Activated naive CD8-positive, alpha-beta T cell treated with anti-CD3 and anti-CD28 coated beads, Interleukin-2, amount 50 U/mL, for 24 hours (primary cell): Measurements from ENCODE around the gene RNLS.

ENCODE experiments used
- ATAC-seq: fragments of 150-1000 bp; cut with Tn5 transposase; one replicate; pipeline ENCODE4 v1.10.0; 2021
- DNase-seq: peaks from one replicate; pipeline ENCODE4 v3.0.0; 2021
- H3K27ac Mint-ChIP-seq: one replicate; pipeline ENCODE4 v1.8.0; 2021; ENCODE audit warnings: mild to moderate bottlenecking, mixed read lengths
- H3K27me3 Mint-ChIP-seq: one replicate; pipeline ENCODE4 v1.8.0; 2021; ENCODE audit warnings: mixed read lengths
- H3K36me3 Mint-ChIP-seq: one replicate; pipeline ENCODE4 v1.8.0; 2021; ENCODE audit warnings: low read depth, mixed read lengths
- H3K4me1 Mint-ChIP-seq: one replicate; pipeline ENCODE4 v1.8.0; 2021; ENCODE audit warnings: mixed read lengths
- H3K4me3 Mint-ChIP-seq: one replicate; pipeline ENCODE4 v1.8.0; 2021; ENCODE audit warnings: mild to moderate bottlenecking, moderate library complexity, mixed read lengths
- H3K9me3 Mint-ChIP-seq: one replicate; pipeline ENCODE4 v1.8.0; 2021; ENCODE audit warnings: mixed read lengths

RNLS gene

DNA sequence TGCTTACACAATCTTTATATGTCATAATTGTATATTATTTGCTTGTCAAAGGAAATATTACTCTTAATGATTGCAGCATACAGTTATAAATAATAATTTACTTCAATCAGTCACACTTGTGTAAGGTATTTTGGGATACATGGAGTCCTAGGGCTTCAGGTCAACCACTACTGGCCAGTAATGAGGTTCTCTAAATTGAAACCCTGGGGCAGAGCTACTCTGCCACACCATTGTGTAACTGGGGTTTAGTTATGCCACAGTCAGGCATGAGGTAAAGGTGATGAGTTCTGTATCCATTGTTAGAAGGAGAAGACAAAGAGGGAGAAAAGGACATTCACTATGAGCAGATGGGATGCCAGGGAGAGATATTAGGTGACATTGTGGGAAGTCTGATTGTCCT lies 117.4 kb downstream of the RNLS start:
- Mint-ChIP-seq H3K27ac (no peak overlapping the region), H3K4me1 (no peaks in the 10 kb centered on the region)

DNA sequence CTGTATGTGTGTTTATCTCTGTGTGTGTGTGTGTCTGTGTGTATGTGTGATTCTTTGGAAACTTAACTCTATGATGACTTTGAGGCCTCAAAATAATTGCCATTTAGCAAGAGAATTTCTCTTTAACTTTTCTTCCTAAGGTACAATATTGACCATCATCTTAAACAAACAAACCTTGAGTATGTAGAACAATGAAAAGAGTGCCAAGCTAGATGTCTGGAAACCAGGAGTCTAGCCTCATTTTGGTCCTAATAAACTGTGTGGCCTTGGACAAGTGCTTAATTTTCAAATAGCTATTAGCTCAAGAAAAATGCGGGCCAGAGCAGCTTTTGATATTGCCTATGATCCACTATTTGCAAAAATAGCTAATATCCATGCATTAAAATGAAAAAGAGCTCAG lies 119.3 kb downstream of the RNLS start:
- DNase-seq (no peak), ATAC-seq (no peak)
- Mint-ChIP-seq H3K36me3 (no peaks in the 10 kb centered on the region), H3K4me3 (no peak overlapping the region), H3K9me3 (no peaks in the 10 kb centered on the region), H3K4me1 (no peaks in the 10 kb centered on the region), H3K27me3 (no peaks in the 10 kb centered on the region), H3K27ac (no peak overlapping the region)

More for the DNA sequence above, 117.4 kb downstream of the RNLS start:
- Mint-ChIP-seq H3K9me3 (no peaks in the 10 kb centered on the region), H3K27me3 (no peaks in the 10 kb centered on the region), H3K4me3 (no peak overlapping the region), H3K36me3 (no peaks in the 10 kb centered on the region)
- no peak for DNase-seq
- ATAC-seq = no peak

DNA sequence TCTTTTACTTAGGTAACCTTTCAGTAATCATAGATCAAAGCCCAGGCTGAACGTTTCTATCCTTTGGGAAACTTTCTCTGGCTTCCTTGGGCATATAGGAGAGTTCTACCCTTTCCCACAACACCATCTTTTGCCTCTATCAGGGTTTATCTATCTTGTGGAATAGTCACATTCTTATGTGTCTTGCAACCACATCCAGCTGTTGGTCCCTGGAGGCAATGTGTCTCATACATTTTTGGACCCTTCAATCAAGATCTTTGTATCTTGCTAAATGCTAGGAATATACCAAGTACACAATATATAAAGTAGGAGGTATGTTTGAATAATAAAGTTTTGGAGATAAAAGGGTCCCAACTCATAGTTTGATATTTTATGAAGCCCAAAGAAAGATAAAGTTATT lies 121.7 kb downstream of the RNLS start:
- ATAC-seq (no peak), DNase-seq (no peak)
- Mint-ChIP-seq H3K27me3 (no peaks in the 10 kb centered on the region), H3K9me3 (no peaks in the 10 kb centered on the region), H3K36me3 (no peaks in the 10 kb centered on the region), H3K4me1 (no peaks in the 10 kb centered on the region), H3K4me3 (no peak overlapping the region), H3K27ac (no peak overlapping the region)

DNA sequence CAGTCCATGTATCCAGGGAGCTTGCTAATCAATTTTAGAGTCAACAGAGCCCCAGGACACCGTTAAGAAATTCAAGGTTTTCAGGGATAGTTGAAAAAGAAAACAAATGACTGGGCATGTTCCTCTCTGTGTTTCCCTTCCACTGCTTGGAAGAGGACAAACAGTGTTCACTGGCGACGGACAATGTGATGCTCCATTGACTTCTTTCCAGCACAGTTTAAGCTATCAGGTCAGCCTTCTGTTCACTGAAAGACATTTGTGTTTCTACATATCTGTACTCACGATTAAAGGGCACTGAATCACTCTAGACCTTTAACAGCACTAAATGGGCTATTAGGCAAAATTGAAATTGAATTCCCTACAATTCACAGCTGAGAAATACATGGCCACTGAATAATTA lies 123.6 kb downstream of the RNLS start:
- no peak overlapping the region for H3K4me3 Mint-ChIP-seq
- no peaks in the 10 kb centered on the region for H3K27me3 Mint-ChIP-seq
- H3K27ac Mint-ChIP-seq = no peak overlapping the region
- DNase-seq (no peak), ATAC-seq (no peak)
- H3K9me3 Mint-ChIP-seq = no peaks in the 10 kb centered on the region
- no peaks in the 10 kb centered on the region for H3K36me3 Mint-ChIP-seq
- H3K4me1 Mint-ChIP-seq = no peaks in the 10 kb centered on the region

DNA sequence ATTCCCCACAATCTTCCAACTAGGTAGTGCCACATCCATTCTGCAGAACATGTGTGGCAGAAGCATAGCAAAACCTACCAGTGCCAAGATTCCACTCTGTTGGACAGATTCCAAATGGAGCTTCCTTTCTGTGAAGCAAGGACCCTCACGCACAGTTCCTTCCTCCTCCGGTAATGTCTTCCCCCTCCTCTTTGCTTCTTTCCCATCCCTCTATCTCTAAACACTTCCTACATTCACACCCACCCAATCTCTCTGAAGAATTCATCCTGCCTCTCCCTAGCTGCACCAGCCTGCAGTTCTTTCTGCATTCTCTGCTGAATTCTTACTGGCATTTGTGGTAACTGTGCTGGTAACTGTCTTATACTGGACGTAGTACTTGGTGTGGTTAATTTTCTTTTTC lies 124.9 kb downstream of the RNLS start:
- DNase-seq (no peak), ATAC-seq (no peak)
- H3K36me3 Mint-ChIP-seq = no peaks in the 10 kb centered on the region
- H3K4me3 Mint-ChIP-seq = no peak overlapping the region
- H3K4me1 Mint-ChIP-seq = no peaks in the 10 kb centered on the region
- H3K27me3 Mint-ChIP-seq = no peaks in the 10 kb centered on the region
- no peaks in the 10 kb centered on the region for H3K9me3 Mint-ChIP-seq
- H3K27ac Mint-ChIP-seq = no peak overlapping the region

DNA sequence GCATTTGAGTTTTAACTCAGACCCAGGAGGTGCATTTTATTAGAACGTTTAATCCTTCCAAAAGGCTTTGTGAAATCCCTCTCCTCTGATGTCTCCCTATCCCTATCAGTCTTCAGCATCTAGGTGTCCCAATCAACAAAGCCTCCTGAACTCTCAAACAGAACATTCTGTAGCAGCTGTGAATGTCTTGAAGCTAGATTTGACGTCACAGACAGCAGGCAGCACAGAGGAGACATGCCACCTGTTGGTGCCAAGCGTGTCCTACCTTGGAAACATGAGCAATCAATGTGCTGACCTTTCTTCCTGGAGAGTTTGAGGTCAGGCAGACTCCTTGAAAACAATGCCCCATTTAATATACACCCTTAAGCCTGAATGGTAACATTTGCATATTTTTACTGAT lies 125.5 kb downstream of the RNLS start:
- ATAC-seq (no peak), DNase-seq (no peak)
- Mint-ChIP-seq H3K36me3 (no peaks in the 10 kb centered on the region), H3K9me3 (no peaks in the 10 kb centered on the region), H3K4me1 (no peaks in the 10 kb centered on the region), H3K27ac (no peak overlapping the region), H3K4me3 (no peak overlapping the region), H3K27me3 (no peaks in the 10 kb centered on the region)

DNA sequence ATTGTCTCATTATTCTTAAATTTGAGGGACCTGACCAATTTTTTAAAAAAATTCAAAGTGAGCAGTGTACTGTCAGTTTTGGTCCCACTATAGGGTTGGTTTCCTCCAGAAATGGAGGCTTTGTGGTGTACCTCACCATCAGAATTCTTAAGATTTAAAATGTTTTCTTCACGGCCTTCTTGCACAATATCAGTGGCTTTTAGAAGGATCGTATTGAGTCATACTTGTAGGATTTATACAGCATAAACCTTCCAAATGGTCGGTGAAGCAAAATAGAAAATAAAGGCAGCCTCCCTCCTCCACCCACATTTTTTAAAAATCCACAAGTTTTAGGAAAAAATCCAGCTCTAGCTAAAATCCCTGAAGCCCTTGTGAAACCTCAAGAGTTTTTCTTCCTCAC lies 126.4 kb downstream of the RNLS start:
- Mint-ChIP-seq H3K36me3 (no peaks in the 10 kb centered on the region), H3K4me1 (no peaks in the 10 kb centered on the region), H3K4me3 (no peak overlapping the region), H3K27me3 (no peaks in the 10 kb centered on the region), H3K9me3 (no peaks in the 10 kb centered on the region), H3K27ac (no peak overlapping the region)
- ATAC-seq (no peak), DNase-seq (no peak)

DNA sequence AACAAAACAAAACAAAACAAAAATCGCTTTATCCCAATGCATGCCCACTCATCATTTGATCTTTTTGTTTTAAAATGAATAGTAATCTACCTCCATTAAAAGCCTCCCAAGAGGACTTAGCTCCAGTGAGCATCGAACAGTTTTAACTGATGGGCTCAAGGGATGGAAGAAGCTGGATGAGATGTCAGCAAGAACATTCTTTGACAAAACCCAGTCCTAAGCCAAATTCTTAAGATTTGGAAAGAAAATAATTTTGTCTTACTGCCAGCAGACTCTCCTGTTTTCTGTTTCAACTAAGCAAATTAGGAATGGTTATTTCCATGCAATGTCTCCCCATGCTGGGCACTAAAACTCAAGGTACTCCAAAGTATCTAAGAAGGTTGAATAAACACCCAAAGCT lies 127.3 kb downstream of the RNLS start:
- ATAC-seq = no peak

DNA sequence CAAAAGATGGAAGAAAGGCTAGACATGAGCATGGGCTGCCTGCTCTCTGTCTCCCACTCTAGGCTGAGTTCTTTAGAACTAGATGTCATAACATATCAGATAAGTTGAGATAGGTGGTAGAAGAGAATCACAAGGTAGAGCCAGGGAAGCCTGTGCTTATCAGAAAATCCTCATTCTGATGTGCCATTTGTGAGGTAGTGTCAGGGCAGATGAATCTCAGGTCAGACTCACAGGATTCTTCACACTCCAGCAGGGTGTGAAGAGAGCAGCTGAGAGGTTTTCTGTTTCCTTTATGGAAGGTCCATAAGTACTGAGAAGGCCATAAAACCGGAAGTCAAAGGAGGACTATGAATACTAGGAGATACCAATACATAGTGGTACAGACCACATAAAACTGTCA lies 132.9 kb downstream of the RNLS start:
- no peak overlapping the region for H3K4me3 Mint-ChIP-seq
- no peaks in the 10 kb centered on the region for H3K36me3 Mint-ChIP-seq
- DNase-seq (no peak), ATAC-seq (no peak)
- no peak overlapping the region for H3K27ac Mint-ChIP-seq
- no peaks in the 10 kb centered on the region for H3K4me1 Mint-ChIP-seq
- no peaks in the 10 kb centered on the region for H3K27me3 Mint-ChIP-seq
- no peaks in the 10 kb centered on the region for H3K9me3 Mint-ChIP-seq

More for the DNA sequence above, 127.3 kb downstream of the RNLS start:
- Mint-ChIP-seq H3K4me3 (no peak overlapping the region), H3K36me3 (no peaks in the 10 kb centered on the region), H3K4me1 (no peaks in the 10 kb centered on the region), H3K27me3 (no peaks in the 10 kb centered on the region), H3K9me3 (no peaks in the 10 kb centered on the region), H3K27ac (no peak overlapping the region)
- DNase-seq = no peak

DNA sequence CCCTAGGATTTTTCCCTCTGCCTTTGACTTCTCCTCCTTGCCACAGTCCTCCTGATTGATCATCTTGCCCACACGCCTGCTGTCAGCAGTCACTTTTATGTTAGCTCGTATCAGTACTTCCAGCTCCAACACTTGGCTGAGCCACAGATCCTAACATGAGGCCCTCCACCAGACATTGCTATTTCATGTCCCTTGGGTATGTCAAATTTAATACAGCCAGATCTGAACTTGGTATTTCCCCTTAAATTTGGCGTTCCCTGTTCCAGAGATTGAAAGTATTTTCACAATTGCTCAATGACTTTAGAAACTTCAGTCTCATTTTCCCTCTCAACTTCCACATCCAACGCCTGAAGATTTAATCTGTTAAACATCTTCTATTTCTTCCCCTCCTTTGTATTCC lies 140.4 kb downstream of the RNLS start:
- H3K9me3 Mint-ChIP-seq = no peaks in the 10 kb centered on the region
- DNase-seq = no peak
- H3K4me1 Mint-ChIP-seq = no peaks in the 10 kb centered on the region
- H3K36me3 Mint-ChIP-seq = peaks cover 4% of the 10 kb centered on the region
- peak overlapping the region; percentile 30 for H3K27ac Mint-ChIP-seq
- H3K27me3 Mint-ChIP-seq = no peaks in the 10 kb centered on the region
- no peak for ATAC-seq
- H3K4me3 Mint-ChIP-seq = no peak overlapping the region

DNA sequence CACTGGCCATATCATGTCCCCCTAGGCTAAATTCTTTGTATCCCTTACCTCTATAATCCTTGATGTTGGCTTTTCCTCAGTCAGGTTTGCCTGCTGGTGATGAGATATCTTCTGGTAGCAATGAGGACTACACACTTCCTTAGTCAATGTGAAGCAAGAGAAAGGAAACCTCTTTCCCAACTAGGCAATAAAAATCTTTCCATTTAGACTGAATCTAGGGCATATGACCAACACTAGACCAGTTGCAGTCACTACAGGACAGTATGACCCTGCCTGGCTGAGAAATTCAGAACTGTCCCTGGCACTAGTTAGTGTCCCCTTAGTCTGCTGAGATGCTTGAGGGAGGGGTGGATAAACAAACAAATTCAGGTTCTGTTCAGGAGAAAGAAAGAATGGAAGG lies 142.6 kb downstream of the RNLS start:
- no peak for ATAC-seq
- no peak for DNase-seq
- no peaks in the 10 kb centered on the region for H3K27me3 Mint-ChIP-seq
- peaks cover 4% of the 10 kb centered on the region for H3K36me3 Mint-ChIP-seq
- no peak overlapping the region for H3K27ac Mint-ChIP-seq
- no peaks in the 10 kb centered on the region for H3K9me3 Mint-ChIP-seq
- H3K4me1 Mint-ChIP-seq = no peaks in the 10 kb centered on the region
- no peak overlapping the region for H3K4me3 Mint-ChIP-seq

DNA sequence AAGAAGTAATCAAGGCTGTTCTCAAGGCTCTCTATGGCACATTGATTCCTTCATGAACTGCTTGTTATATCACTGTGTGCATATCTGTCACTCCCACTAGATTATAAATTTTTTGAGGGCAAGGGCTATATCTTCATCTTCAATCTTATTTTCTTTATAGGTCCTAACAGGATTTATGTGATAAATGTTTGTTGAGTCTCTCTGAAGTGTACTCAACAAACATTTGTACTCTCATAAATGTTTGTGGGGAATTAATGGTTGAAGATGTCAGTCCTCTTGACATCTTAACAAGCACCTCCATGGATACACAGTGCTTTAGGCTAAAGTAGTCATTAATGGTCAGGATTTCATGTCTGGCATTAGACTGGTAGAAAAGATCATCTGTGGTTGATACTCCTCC lies 143.2 kb downstream of the RNLS start:
- DNase-seq = no peak
- Mint-ChIP-seq H3K27me3 (no peaks in the 10 kb centered on the region), H3K27ac (no peak overlapping the region), H3K4me1 (no peaks in the 10 kb centered on the region), H3K4me3 (no peak overlapping the region), H3K36me3 (peaks cover 4% of the 10 kb centered on the region), H3K9me3 (no peaks in the 10 kb centered on the region)
- ATAC-seq = no peak

DNA sequence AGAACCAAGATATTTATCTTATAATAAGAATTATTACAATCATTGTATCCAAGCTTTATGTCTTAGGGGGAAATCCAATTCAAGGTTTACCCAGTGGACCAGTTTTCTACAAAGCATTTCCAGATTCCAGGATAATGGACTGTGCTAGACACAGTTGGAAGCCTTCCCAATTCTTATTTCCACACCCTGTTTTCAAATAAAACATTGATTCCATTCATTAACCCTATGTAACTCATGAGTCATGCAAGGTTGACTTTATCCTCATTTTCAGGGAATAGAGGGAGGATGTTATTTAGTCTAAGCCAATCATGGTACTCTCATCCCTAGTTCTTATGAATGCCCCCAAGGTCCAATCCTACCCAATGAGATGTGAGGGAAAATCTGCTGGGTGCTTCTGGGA lies 145.7 kb downstream of the RNLS start:
- Mint-ChIP-seq H3K27me3 (peaks cover 2% of the 10 kb centered on the region), H3K4me3 (no peak overlapping the region), H3K4me1 (no peaks in the 10 kb centered on the region), H3K36me3 (no peaks in the 10 kb centered on the region), H3K27ac (no peak overlapping the region), H3K9me3 (no peaks in the 10 kb centered on the region)
- DNase-seq = no peak
- no peak for ATAC-seq

DNA sequence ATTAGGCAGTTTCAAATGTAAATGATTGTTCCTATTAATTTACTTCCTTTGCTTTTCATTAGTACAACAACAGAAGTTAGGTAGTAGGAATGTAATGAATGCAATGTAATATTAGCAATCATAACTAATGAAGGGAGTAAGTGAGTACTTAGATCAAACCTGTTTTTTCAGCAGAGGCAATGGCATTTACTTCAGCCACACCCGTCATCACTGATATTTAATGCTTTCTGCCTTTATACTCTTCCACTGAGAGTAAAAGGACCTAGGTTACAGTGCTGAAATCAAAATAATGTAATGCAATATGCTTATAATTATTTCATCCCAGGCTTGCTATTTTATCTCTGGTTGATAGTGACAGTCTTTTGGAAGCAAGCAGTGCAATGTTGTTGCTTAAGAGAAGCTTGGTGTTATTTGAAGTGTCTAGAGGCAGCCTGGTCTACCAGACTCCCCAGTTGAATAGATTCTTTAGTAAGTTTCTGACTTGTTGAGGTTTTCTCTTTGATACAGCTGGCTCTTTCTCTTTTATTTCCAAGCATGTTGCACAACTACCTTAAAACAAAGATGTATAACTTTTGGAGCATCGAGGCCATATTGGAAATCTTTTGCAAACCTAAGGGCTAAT lies 149.4 kb downstream of the RNLS start:
- DNase-seq (no peak), ATAC-seq (no peak)
- H3K9me3 Mint-ChIP-seq = peaks cover 4% of the 10 kb centered on the region
- H3K36me3 Mint-ChIP-seq = no peaks in the 10 kb centered on the region
- H3K4me3 Mint-ChIP-seq = no peak overlapping the region
- no peak overlapping the region for H3K27ac Mint-ChIP-seq
- peaks cover 2% of the 10 kb centered on the region for H3K27me3 Mint-ChIP-seq
- no peaks in the 10 kb centered on the region for H3K4me1 Mint-ChIP-seq

DNA sequence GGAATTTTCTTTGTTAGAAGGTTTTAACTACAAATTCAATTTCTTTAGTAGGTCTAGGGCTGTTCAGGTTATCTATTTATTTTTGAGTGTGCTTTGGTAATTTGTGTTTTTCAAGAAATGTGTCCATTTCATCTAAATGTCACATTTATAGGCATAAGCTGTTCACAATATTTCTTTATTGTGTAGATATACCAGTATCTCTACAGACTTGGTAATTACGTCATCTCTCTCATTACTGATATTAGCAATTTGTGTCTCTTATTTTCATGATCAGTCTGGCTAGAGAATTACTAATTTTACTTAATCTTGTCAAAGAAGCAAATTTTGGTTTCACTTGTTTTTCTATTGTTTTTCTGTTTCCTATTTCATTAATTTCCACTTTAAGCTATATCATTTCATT lies 152.0 kb downstream of the RNLS start:
- no peaks in the 10 kb centered on the region for H3K36me3 Mint-ChIP-seq
- DNase-seq (no peak), ATAC-seq (no peak)
- peaks cover 4% of the 10 kb centered on the region for H3K9me3 Mint-ChIP-seq
- no peak overlapping the region for H3K4me3 Mint-ChIP-seq
- H3K4me1 Mint-ChIP-seq = peaks cover 3% of the 10 kb centered on the region
- H3K27ac Mint-ChIP-seq = no peak overlapping the region
- peaks cover 2% of the 10 kb centered on the region for H3K27me3 Mint-ChIP-seq

DNA sequence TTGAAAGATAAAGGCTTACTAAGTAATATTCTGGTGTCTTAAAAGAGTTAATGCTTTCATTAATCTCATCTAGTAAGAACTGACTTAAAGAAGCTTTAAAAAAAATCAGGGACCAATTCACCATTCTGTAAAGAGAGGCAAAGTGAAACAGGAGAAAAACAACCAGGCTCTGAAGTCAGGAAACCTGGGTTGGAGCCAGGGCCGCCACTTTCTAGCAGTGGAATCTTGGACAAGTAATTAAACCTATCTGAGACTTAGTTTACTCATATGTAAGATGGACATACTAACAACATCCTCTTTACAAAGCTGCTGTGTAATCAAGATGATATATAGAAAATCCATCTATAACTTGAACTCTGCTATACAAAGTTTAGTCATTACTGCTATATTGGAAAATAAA lies 154.1 kb downstream of the RNLS start:
- Mint-ChIP-seq H3K9me3 (peaks cover 4% of the 10 kb centered on the region), H3K4me1 (peaks cover 3% of the 10 kb centered on the region), H3K27ac (no peak overlapping the region), H3K27me3 (peaks cover 2% of the 10 kb centered on the region), H3K36me3 (no peaks in the 10 kb centered on the region), H3K4me3 (no peak overlapping the region)
- DNase-seq = no peak
- no peak for ATAC-seq
